ENCODE measurements around the gene CDH13. TPM values are rescaled to one million over a fixed set of nuclear protein-coding genes. Genes with fewer than 3 reads are reported as not detected.

CDH13 gene
- total and polyA plus RNA-seq, 9 of the 15 experiments (the other 6 are each of a cell fraction or from before 2014, with no cell fraction given): 0.03 TPM; not detected in 8

GRCh38 chr16:83666449-83666848 is 1039.7 kb downstream of the CDH13 start (continued):
- TF ChIP-seq MLLT1 (IDR thresholded peaks at IDR 0.05) (no peak), ZNF134 (CRISPR knock-in tag; conservative IDR thresholded peaks at IDR 0.05) (no peak), GABPB1 (CRISPR knock-in tag; IDR thresholded peaks at IDR 0.05) (no peak), E2F8 (IDR thresholded peaks at IDR 0.05; ENCODE audit: low read depth, partially characterized antibody) (no peak), ZBTB2 (IDR thresholded peaks at IDR 0.05) (no peak), HINFP (tag; conservative IDR thresholded peaks at IDR 0.05; ENCODE audit: low read depth) (no peak), BCLAF1 (IDR thresholded peaks at IDR 0.05; ENCODE audit: borderline replicate concordance in 1 of 2, control insufficient read depth in 1 of 2, low read depth in 2 of 2, low read length in 1 of 2) (no peak), SNIP1 (IDR thresholded peaks at IDR 0.05; ENCODE audit: low read depth) (no peak), RBM34 (IDR thresholded peaks at IDR 0.05; ENCODE audit: borderline replicate concordance, insufficient read depth, low read length) (no peak), TBL1XR1 (IDR thresholded peaks at IDR 0.05; ENCODE audit: low read length in 2 of 2) (no peak), PHF8 (IDR thresholded peaks at IDR 0.05; ENCODE audit: borderline replicate concordance, low read length) (no peak), KLF16 (IDR thresholded peaks at IDR 0.05) (no peak)

Data from K562 (cell line).